ENCODE data around the gene MYCBPAP. TPM values are rescaled to one million over a fixed set of nuclear protein-coding genes. Genes with fewer than 3 reads are reported as not detected.

The MYCBPAP gene
- total RNA-seq, 1 donor from 2014 or later: 0.20 TPM

- DNase-seq (ENCODE audit: low read depth in 2 of 2): no peak
Observed at GRCh38 chr17:50514936-50515702, 6.9 kb downstream of the MYCBPAP start.

DNA sequence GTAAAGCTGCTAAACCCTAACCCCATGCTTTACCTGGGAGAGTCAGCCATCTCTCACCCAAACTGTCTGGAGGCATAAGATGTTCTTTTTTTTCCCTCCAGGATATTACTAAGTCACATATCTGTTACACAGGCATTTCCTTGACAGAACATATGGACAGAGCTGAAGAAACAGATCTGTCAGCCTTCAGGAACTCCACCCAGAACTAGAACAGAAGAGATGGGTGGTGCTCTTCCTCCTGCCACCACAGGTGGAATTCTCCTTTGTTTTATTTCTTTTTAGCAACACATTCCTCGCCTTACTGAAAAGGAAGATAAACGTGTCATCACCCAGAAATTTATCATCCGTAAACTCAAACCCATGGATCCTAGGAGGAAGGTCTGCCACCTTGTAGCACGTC is 8.8 kb downstream of the MYCBPAP start:
- peak in 1 of 2 donors; percentile 47 for DNase-seq (ENCODE audit: low read depth in 2 of 2)

GRCh38 chr17:50517504-50518383 is 9.5 kb downstream of the MYCBPAP start:
- DNase-seq (ENCODE audit: low read depth in 2 of 2): no peak

DNA sequence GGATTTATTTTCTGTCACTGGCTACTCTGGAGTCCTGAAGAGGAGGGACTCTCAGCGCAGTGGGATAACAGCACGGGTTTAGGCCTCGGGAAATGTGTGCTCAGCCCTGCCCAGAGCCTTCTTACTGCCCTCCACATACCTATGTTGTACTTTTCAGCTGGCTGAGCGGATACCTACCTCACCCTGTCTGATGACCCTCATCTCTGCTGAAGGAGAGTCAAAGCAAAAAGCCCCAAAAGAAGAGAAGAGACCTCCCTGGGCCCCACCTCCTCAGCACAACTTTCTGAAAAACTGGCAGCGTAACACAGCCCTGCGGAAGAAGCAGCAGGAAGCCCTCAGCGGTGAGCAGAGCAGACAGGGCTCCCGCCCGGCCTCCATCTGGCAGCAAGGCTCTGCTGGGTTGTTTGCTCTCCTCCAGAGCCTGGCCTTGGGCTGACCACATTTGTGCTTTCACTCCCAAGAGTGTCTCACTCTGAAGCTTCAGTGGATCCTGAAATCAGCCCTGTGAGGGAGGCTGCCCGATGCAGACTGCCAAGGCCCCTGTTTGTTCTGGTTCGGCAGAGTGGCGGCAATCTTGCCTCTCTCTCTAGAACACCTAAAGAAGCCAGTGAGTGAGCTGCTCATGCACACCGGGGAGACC is 10.3 kb downstream of the MYCBPAP start:
- peak in 1 of 2 donors; percentile 41 for DNase-seq (ENCODE audit: low read depth in 2 of 2)

GRCh38 chr17:50519141-50519834 is 11.0 kb downstream of the MYCBPAP start:
- DNase-seq (ENCODE audit: low read depth in 2 of 2): peak in 1 of 2 donors; percentile 82

DNA sequence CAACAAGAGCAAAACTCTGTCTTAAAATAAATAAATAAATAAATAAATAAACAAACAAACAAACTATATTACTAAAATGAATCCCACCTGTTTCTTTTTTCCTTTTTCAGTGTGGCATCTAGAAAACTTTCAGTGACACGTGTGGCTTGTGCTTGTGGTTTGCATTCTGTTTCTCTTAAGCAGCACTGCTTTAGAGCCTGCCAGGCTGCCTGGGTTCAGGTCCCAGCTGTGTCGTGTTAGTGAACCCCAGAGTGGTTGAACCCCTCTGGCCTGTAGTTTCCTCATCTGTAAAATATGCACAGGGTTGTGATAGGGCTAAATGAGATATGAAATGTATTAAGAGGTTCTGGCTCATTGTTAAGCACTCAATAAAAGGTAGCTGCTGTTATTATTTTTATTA is 12.2 kb downstream of the MYCBPAP start:
- DNase-seq (ENCODE audit: low read depth in 2 of 2): no peak

DNA sequence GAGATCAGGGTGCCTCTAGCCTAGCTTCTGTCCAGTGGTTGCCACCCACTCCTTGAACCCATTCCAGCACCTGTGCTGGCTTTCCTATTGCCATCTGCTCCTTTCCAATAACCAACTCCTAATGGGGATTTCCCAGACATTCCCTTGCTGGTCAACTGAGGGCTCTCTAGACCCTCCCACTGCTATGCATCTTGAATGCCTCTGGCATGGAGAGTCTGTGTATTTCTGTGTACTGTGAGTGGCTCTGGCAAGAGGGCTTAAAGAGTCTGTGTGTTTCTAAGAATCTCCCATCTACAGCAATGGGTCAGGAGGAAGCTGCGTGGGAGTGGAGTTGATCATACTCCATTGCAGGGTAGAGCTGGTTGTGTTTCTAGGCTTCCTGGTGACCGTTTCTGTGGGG is 13.3 kb downstream of the MYCBPAP start:
- no peak for DNase-seq (ENCODE audit: low read depth in 2 of 2)

DNA sequence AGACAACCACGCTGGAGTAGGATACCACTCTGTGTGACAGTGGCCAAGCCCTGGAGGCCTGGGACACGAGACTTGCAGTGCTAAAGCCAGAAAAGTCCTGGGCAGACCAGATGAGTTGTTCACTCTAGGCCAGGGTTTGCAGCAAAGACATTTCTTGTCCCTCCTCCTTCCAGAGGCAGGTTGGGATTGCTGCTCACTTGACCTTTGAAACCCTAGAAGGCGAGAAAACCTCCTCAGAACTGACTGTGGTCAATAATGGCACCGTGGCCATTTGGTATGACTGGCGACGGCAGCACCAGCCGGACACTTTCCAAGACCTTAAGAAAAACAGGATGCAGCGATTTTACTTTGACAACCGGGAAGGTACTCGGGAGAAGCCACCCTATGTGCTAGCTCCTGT is 14.5 kb downstream of the MYCBPAP start:
- no peak for DNase-seq (ENCODE audit: low read depth in 2 of 2)

DNA sequence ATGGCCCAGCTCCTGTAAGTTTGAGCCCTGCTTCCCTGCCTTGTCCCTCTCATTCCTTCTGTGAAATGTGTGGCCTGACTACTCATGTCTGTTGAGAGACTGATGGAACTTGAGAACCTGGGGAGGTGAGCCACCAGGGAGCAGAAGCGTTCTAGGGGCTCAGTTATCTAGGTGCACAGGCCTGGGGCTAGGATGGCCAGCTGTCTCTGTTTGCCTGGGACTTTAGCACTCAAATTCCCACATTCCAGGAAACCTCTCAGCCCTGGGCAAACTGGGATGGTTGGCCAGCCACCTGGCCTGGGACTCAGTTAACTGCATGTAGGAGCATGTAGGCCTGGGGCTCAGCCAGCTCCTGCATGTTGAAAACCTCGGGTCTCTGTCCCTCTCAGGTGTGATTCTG is 15.0 kb downstream of the MYCBPAP start:
- DNase-seq (ENCODE audit: low read depth in 2 of 2): no peak

GRCh38 chr17:50524838-50525237 is 16.6 kb downstream of the MYCBPAP start:
- DNase-seq (ENCODE audit: low read depth in 2 of 2): no peak

DNA sequence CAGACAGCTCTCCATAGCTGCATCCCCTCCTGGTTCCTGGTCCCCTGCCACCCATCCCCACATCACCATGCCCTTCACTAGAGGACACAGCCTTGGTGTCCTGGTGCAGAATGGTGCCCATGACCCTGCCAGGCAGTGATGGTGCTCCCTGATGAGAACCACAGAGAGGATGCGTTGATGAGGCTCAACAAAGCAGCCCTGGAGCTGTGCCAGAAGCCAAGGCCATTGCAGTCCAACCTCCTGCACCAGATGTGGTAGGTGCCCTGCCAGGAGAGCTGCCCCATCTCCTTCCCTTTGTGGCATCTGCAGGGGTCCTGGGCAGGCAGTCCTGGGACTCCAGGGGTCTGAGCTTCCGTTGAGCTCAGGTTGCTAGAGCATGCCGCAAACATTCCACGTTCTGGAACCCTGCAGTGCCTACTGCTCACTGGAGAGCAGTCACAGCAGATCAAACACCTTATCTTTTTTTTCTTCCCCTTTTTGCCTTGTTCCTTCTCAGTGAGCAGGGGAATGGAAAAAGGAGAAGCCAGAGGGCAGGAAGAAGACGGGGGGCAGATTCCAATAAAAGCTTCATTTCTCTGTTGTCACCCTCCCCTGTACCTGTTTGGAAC is 19.0 kb downstream of the MYCBPAP start:
- no peak for DNase-seq (ENCODE audit: low read depth in 2 of 2)

- no peak for DNase-seq (ENCODE audit: low read depth in 2 of 2)
Observed at GRCh38 chr17:50527949-50528474, 19.8 kb downstream of the MYCBPAP start.

- DNase-seq (ENCODE audit: low read depth in 2 of 2): no peak
Observed at GRCh38 chr17:50529849-50530248, 21.6 kb downstream of the MYCBPAP start.

DNA sequence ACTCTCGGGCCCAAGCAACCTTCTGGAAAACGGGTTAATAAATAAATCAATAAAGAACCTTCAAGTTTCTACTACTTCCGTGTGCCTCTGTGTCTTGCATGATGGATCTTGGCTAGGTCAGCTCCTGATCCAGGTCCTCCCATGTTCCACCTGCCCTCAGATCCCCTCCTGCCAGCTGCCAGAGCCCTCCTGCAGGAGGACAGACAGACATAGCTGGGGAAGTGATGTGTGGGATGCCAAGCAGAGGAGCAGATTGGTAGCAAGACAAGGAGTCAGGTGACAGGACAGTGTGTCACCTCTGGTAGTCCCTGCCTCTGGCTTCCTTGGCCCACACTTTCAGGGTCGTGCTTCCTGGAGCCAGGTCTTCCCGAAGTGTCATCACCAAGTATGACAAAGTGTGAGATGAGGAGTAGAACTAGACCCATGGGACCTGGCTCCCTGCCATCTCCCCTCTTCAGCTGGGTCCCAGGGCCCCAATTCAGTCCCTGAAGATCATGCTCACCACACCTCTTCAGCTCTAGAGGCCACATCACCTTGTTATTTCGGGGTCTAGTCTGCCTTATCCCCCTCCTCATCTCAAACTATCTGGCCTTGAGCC is 23.3 kb downstream of the MYCBPAP start:
- DNase-seq (ENCODE audit: low read depth in 2 of 2): no peak

- DNase-seq (ENCODE audit: low read depth in 2 of 2): no peak
Observed at GRCh38 chr17:50532452-50533024, 24.3 kb downstream of the MYCBPAP start, which contains the start of gene EPN3. TSS of gene EPN3 (plus strand) at chr17:50532735. CDS start at chr17:50536557, 3,822 bp downstream.

- no peak for DNase-seq (ENCODE audit: low read depth in 2 of 2)
Observed at GRCh38 chr17:50533185-50533584, 24.9 kb downstream of the MYCBPAP start.

DNA sequence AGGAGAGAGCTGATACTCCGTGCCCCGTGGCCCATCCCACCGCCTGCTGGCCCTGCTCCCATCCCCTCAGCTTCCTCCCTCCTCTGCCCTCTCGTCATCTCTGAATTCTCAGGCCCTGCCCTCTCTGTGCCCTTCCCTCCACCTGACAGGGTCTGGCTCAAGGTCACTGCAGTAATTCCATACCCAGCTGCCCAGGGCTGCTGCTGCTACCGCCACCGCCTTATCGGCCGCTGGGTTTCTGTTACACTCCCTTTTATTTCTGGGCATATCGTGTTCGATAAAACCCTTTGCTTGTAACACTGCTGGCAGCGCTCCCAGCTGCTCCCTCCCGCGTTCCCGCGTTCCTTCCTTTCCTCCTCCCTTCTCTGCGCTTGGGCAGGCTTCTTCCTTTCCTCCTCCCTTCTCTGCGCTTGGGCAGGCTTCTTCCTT is 25.5 kb downstream of the MYCBPAP start:
- no peak for DNase-seq (ENCODE audit: low read depth in 2 of 2)

DNA sequence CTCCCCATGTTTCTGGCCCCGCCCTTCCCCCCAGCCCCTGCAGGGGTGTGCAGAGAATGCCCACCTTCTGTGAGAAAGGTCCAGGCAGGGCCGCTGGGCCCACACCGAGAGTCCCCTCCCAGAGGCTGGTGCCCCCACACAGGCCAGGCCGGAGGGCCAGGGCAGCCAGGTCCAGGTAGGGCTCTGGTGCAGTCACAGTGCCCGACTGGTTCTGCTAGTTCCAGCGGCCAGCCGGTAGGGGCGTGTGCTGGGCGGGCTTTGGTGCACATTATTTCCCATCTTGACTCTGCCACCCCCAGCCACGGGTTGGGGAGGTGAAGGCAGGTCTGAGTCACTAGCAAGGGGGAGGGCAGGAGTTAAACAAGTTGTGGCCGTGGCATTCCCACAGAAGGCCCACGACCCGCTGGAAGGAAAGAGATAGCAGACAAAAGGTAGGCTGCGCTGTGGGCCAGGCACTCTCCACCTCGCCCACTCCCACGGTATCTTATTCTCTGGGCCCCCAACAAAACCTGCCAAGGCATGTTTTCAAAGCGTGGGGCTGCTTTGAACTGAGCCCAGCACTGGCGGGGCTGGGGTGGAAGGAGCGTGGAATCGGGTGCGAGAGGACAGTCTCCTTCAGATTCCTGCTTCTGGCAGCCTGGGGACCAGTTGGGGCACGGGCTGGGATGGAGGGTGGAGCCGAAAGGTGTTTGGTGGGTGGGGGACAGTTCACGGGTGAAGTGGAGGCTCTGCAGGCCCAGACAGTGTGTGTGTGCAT is 26.2 kb downstream of the MYCBPAP start:
- peak in 1 of 2 donors; percentile 30 for DNase-seq (ENCODE audit: low read depth in 2 of 2)

- no peak for DNase-seq (ENCODE audit: low read depth in 2 of 2)
Observed at GRCh38 chr17:50534979-50535326, 26.7 kb downstream of the MYCBPAP start.
